ENCODE measurements around the gene POU1F1. TPM values are rescaled to one million over a fixed set of nuclear protein-coding genes. Genes with fewer than 3 reads are reported as not detected.
"Not testable (repeated sequence)": the region's sequence is repeated elsewhere in the genome, so short reads cannot be mapped to it uniquely, and the experiment has no call there.

Gene POU1F1
- total RNA-seq, 1 donor from 2014 or later = not detected

DNA sequence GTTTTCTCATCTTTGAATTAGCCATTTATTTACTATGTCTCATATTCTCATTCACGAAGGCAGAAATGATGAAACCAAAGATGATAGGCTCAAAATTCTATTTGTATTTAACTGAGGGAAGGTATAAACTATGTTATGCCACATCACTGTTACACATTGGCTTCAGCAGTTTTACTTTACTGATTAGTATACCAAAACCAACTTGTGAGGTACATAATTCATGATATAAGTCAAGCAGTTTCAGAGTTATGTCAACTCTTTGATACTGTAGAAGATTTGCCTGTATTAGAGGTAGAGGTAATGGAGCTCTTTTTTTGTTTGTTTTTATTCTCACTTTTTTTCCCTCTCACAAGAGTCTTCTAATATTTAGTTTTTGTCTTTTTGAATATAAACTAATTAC lies 26.4 kb downstream of the POU1F1 start:
- H3K9me3 ChIP-seq = no peaks in the 10 kb centered on the region
- no peak overlapping the region for H3K4me3 ChIP-seq
- intact Hi-C loops (cut with DNase I) = no loop called here
- DNase-seq (no peak), ATAC-seq (no peak)
- no peaks in the 10 kb centered on the region for H3K27me3 ChIP-seq
- H3K36me3 ChIP-seq = peaks cover 64% of the 10 kb centered on the region
- no peaks in the 10 kb centered on the region for H3K4me1 ChIP-seq
- TF ChIP-seq, protein P1, sequence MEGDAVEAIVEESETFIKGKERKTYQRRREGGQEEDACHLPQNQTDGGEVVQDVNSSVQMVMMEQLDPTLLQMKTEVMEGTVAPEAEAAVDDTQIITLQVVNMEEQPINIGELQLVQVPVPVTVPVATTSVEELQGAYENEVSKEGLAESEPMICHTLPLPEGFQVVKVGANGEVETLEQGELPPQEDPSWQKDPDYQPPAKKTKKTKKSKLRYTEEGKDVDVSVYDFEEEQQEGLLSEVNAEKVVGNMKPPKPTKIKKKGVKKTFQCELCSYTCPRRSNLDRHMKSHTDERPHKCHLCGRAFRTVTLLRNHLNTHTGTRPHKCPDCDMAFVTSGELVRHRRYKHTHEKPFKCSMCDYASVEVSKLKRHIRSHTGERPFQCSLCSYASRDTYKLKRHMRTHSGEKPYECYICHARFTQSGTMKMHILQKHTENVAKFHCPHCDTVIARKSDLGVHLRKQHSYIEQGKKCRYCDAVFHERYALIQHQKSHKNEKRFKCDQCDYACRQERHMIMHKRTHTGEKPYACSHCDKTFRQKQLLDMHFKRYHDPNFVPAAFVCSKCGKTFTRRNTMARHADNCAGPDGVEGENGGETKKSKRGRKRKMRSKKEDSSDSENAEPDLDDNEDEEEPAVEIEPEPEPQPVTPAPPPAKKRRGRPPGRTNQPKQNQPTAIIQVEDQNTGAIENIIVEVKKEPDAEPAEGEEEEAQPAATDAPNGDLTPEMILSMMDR (IDR thresholded peaks at IDR 0.05) = no peak
- no peak overlapping the region for H3K27ac ChIP-seq

DNA sequence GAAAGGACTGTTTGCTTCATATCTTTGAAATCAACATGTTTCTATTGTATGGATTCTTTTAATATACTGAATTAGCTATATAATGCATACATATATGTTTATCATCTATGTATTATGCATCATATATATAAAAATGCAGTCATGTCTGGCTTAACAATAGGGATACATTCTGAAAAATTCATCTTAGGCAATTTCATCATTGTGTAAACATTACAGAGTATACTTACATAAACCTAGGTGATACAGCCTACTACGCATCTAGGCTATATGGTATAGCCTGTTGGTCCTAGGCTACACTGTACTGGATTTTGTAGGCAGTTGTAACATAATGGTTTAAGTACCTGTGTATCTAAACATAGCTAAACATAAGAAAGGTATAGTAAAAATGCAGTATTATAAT lies 27.6 kb downstream of the POU1F1 start:
- no peaks in the 10 kb centered on the region for H3K27me3 ChIP-seq
- TF ChIP-seq, protein P1 (IDR thresholded peaks at IDR 0.05) = no peak
- no peak overlapping the region for H3K27ac ChIP-seq
- intact Hi-C loops (cut with DNase I) = no loop called here
- H3K4me3 ChIP-seq = no peak overlapping the region
- DNase-seq = no peak
- H3K36me3 ChIP-seq = peaks cover 52% of the 10 kb centered on the region
- no peaks in the 10 kb centered on the region for H3K4me1 ChIP-seq
- ATAC-seq = no peak
- H3K9me3 ChIP-seq = no peaks in the 10 kb centered on the region

DNA sequence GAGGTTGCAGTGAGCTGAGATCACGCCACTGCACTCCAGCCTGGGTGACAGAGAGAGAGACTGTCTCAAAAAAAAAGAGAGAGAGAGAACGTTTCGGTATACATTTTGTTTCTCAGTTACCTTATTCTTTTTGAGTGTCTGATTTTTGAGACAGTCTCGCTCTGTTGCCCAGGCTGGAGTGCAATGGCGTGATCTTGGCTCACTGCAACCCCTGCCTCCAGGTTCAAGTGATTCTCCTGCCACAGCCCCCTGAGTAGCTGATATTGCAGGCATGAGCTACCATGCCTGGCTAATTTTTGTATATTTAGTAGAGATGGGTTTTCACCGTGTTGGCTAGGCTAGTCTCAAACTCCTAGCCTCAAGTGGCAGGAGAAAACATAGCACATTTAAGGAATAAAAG lies 28.2 kb downstream of the POU1F1 start:
- H3K4me3 ChIP-seq; H3K27me3 ChIP-seq; DNase-seq; H3K27ac ChIP-seq; H3K9me3 ChIP-seq; ATAC-seq; intact Hi-C loops (cut with DNase I); H3K4me1 ChIP-seq: not testable (repeated sequence)
- peaks cover 46% of the 10 kb centered on the region for H3K36me3 ChIP-seq

DNA sequence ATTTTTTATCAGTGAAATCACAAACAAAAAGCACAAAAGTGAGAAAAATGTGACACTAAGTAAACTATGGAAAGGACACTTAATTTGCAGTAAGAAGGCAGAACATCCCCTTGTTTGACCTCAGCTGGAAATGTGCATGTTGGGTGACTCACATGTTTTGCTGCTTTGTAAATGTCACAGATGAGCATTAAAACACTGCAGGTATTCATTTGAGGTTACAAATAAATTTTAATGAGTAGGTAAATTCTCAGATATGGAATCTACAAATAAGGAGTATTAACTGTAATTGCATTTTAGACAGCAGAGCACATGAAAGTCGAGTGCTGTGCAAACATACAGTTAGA lies 29.0 kb downstream of the POU1F1 start:
- ATAC-seq = no peak

DNA sequence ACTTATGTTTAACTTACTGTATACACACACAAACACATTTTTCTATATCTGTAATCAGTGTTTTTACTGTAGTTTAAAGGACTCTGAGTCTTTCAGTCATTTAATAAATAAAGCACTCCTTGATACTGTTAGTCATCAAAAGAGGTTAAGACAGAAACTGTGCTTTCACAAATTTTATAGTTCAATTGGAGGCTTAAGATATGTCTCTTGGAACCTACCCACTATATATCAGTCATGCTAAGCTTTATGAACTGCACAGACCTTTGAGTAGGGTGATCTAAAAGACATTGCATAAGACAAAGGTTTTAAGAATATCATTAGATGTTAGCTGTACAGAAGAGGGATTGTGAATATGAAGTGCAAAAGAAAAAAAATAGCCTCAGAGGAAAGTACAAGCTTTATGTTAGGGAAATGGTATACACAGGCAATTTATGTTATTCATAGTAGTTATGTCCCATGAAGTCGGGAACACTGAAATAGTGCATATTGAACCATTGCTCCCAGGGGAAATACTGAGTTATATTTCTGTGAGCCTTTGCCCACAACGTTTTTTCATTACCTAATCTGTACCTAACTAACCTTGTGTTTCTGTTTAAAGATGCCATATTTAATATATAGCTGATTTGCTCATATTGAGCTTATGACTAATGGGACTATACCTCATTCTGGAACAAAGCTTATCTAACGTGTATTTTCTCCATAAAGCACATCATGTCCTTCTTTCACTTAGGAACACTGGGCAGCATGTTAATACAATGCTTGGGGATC lies 29.5 kb downstream of the POU1F1 start:
- peaks cover 47% of the 10 kb centered on the region for H3K36me3 ChIP-seq
- no peaks in the 10 kb centered on the region for H3K27me3 ChIP-seq
- H3K4me3 ChIP-seq = no peak overlapping the region
- intact Hi-C loops (cut with DNase I) = no loop called here
- TF ChIP-seq, protein P1 (IDR thresholded peaks at IDR 0.05) = no peak
- H3K27ac ChIP-seq = no peak overlapping the region
- no peaks in the 10 kb centered on the region for H3K4me1 ChIP-seq
- ATAC-seq (no peak), DNase-seq (no peak)
- H3K9me3 ChIP-seq = no peaks in the 10 kb centered on the region

More for the DNA sequence above, 29.0 kb downstream of the POU1F1 start:
- Histone ChIP-seq H3K27ac (no peak overlapping the region), H3K27me3 (no peaks in the 10 kb centered on the region), H3K4me3 (no peak overlapping the region), H3K36me3 (peaks cover 47% of the 10 kb centered on the region), H3K4me1 (no peaks in the 10 kb centered on the region), H3K9me3 (no peaks in the 10 kb centered on the region)
- intact Hi-C loops (cut with DNase I) = no loop called here
- TF ChIP-seq, protein P1 (IDR thresholded peaks at IDR 0.05) = no peak
- DNase-seq = no peak

DNA sequence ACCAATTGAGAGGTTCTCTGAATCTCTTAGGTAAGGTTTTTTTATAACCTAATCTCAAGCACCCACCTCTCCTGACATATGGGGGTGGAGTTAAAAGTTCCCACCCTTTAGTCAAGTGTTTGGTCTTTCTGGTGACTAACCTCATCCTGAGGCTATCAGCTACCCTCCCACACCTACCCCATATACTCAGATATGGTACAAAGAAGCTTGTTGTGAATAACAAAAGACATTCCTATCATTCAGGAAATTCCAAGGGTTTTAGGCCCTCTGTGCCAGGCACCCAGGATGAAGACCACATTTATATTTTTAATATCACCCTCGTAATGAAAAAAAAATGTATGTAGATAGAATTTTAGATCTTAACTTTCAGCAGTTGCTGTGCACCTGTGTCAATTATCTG lies 40.3 kb downstream of the POU1F1 start:
- intact Hi-C loops (cut with DNase I) = no loop called here
- ATAC-seq (no peak), DNase-seq (no peak)
- Histone ChIP-seq H3K36me3 (peaks cover 7% of the 10 kb centered on the region), H3K4me3 (no peak overlapping the region), H3K9me3 (no peaks in the 10 kb centered on the region), H3K27me3 (no peaks in the 10 kb centered on the region), H3K4me1 (no peaks in the 10 kb centered on the region), H3K27ac (no peak overlapping the region)
- TF ChIP-seq, protein P1 (IDR thresholded peaks at IDR 0.05) = no peak

Measured in upper lobe of right lung (tissue), 1 donor.